ENCODE measurements around the gene SKIC2. TPM values are rescaled to one million over a fixed set of nuclear protein-coding genes. Genes with fewer than 3 reads are reported as not detected.
"Not testable (repeated sequence)": the region's sequence is repeated elsewhere in the genome, so short reads cannot be mapped to it uniquely, and the experiment has no call there.

SKIC2 gene
- 100 to 1,000 TPM in 2 of 4 donors, 10 to 100 TPM in 2; 51.4 to 171 (median 85.7) TPM for polyA plus RNA-seq
- long read RNA-seq, donor 1, partial matches to known transcripts: 5 of 8 reads
- long read RNA-seq, donor 1, other reads (novel, unspliced or antisense): 0 of 8 reads
- long read RNA-seq, donor 2: 0 reads
- long read RNA-seq, donor 3, partial matches to known transcripts: 0 of 2 reads
- long read RNA-seq, donor 3, other reads (novel, unspliced or antisense): 0 of 2 reads
- long read RNA-seq, donor 4: 0 reads
- long read RNA-seq, donor 5: 0 reads
- long read RNA-seq, donor 6, partial matches to known transcripts: 0 of 3 reads
- long read RNA-seq, donor 6, other reads (novel, unspliced or antisense): 0 of 3 reads
- long read RNA-seq, donor 7, partial matches to known transcripts: 21 of 31 reads
- long read RNA-seq, donor 7, other reads (novel, unspliced or antisense): 6 of 31 reads
- long read RNA-seq, donor 8: 0 reads
- long read RNA-seq, donor 9: 0 reads
- long read RNA-seq, donor 10, partial matches to known transcripts: 0 of 1 reads
- long read RNA-seq, donor 10, other reads (novel, unspliced or antisense): 0 of 1 reads

DNA sequence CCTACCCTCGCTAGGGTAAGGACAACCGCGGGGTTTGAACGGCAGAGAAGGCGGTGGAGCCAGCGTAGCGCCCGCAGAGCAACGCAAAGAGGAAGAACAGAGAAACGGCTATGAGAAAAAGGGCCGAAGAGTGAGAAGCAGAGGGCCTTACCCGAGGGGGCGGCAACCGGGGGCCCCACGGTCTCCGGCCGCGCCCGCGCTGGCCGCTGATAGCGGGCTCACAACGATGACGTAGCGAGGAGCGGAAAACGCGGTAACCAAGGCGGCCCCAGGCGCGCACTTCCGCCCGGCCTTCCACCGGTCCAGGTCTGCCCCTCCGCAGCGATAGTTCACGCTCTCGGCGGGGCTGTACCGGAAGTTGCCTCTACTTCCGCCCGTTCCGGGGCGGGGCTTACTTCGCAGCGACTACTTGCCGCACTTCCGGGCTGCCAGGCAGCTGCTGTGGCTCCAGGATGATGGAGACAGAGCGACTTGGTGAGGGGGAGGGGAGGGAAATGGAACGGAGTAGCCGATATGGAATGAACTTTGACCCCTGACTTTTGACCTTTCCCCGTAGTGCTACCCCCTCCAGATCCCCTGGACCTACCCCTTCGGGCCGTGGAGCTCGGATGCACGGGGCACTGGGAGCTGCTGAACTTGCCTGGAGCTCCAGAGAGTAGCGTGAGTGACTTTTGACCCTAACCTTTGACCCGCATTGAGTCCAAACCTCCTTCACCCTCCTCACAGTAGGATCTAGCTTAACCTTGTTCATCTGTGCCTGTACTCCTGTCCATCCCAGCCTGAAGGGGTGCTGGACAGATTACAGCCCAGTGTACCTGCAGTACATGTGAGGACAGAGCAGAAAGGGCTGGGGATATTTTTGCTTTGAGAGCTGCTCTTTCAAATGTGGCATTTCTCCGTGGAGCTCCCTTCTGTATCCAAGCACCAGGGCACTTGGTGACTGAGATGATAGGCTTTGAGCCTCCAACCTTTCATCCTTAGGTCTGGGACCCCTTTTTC is at the start of gene SKIC2, which contains the start of gene NELFE:
TSS of gene SKIC2 (plus strand) at position 435 of the 999 bp plus-strand sequence. CDS start at position 453, 18 bp downstream.
TSS of gene NELFE (minus strand) at position 231 of the 999 bp plus-strand sequence. CDS start 525 bp downstream, outside the sequence.
- H3K4me1 ChIP-seq (ENCODE audit: control insufficient read depth in 3 of 3, insufficient read depth in 2 of 3, low read depth in 1 of 3, low read length in 2 of 3): peaks cover 5 to 18% (median 5%) of the 10 kb centered on the region in 3 donors
- peaks cover 15 to 66% (median 17%) of the 10 kb centered on the region in 3 donors for H3K36me3 ChIP-seq (ENCODE audit: control insufficient read depth in 3 of 3, insufficient read depth in 2 of 3, low read depth in 1 of 3, low read length in 3 of 3)
- H3K9me3 ChIP-seq (ENCODE audit: control insufficient read depth in 2 of 2, insufficient read depth in 1 of 2, low read depth in 1 of 2, low read length in 1 of 2): no peaks in the 10 kb centered on the region
- WGBS, 3 donors: 0 to 1% (median 1%) methylated on average over 59 of the region's 59 CpGs
- peak within 1 kb of the TSS; percentile 72 to 90 (median 82) for H3K27ac ChIP-seq (ENCODE audit: low read depth in 1 of 3, low read length in 2 of 3)
- FAIRE-seq (no peak), DNase-seq (peak; percentile 98 to 100)
- peak within 1 kb of the TSS; percentile 70 to 89 (median 73) for H3K4me3 ChIP-seq (ENCODE audit: low read depth in 1 of 3, low read length in 3 of 3)
- no peaks in the 10 kb centered on the region for H3K27me3 ChIP-seq (ENCODE audit: control insufficient read depth in 3 of 3, insufficient read depth in 3 of 3, low read length in 3 of 3)

DNA sequence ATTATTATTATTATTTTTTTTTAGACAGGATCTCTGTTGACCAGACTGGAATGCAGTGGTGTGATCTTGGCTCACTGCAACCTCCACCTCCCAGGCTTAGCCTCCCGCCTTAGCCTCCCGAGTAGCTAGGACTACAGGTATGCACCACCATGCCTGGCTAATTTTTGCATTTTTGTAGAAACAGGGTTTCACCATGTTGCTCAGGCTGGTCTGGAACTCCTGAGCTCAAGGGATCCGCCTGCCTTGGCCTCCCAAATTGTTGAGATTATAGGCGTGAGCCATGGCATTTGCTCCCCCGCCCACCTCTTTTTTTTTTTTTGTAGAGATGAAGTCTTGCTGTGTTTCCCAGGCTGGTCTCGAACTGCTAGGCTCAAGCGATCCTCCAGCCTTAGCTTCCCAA is 49.7 kb upstream of the SKIC2 start:
- H3K27me3 ChIP-seq (ENCODE audit: control insufficient read depth in 3 of 3, insufficient read depth in 3 of 3, low read length in 3 of 3); H3K27ac ChIP-seq (ENCODE audit: low read depth in 1 of 3, low read length in 2 of 3); FAIRE-seq; H3K4me1 ChIP-seq (ENCODE audit: control insufficient read depth in 3 of 3, insufficient read depth in 2 of 3, low read depth in 1 of 3, low read length in 2 of 3); H3K36me3 ChIP-seq (ENCODE audit: control insufficient read depth in 3 of 3, insufficient read depth in 2 of 3, low read depth in 1 of 3, low read length in 3 of 3); H3K9me3 ChIP-seq (ENCODE audit: control insufficient read depth in 2 of 2, insufficient read depth in 1 of 2, low read depth in 1 of 2, low read length in 1 of 2); DNase-seq; H3K4me3 ChIP-seq (ENCODE audit: low read depth in 1 of 3, low read length in 3 of 3): not testable (repeated sequence)
- WGBS, 3 donors: 80 to 82% (median 81%) methylated on average over 7 of the region's 7 CpGs

DNA sequence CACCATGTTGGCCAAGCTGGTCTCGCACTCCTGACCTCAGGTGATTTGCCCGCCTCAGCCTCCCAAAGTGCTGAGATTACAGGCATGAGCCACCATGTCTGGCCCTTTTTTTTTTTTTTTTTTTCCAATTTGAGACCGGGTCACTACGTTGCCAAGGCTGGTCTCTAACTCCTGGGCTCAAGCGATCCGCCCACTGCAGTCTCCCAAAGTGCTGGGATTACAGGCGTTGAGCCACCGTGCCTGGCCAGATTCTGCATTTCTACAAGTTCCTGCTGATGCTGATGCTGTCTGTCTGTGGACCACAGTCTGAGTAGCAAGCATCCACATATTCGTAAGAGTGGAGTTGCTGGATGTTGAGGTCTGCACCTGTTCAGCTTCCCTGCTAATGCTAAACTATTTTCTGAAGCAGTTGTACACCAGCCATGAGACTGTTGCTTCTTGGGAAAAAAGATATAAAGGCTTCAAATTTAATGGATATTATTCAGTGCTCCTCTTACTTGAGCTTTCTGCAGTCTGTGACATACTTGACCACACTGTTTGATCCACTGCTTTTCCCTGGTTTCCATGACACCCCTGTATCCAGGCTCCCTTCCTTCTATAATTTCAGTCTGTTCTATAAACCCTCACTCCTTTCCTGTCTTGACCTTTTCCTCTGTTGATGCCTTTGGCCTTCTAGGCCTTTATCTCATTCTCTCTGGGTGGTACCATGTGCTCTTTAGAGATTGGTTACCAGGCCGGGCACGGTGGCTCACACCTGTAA is 47.0 kb upstream of the SKIC2 start:
- Histone ChIP-seq H3K4me3 (ENCODE audit: low read depth in 1 of 3, low read length in 3 of 3) (no peak overlapping the region), H3K27ac (ENCODE audit: low read depth in 1 of 3, low read length in 2 of 3) (no peak overlapping the region), H3K4me1 (ENCODE audit: control insufficient read depth in 3 of 3, insufficient read depth in 2 of 3, low read depth in 1 of 3, low read length in 2 of 3) (no peaks in the 10 kb centered on the region), H3K36me3 (ENCODE audit: control insufficient read depth in 3 of 3, insufficient read depth in 2 of 3, low read depth in 1 of 3, low read length in 3 of 3) (no peaks in the 10 kb centered on the region), H3K9me3 (ENCODE audit: control insufficient read depth in 2 of 2, insufficient read depth in 1 of 2, low read depth in 1 of 2, low read length in 1 of 2) (no peaks in the 10 kb centered on the region), H3K27me3 (ENCODE audit: control insufficient read depth in 3 of 3, insufficient read depth in 3 of 3, low read length in 3 of 3) (no peaks in the 10 kb centered on the region)
- FAIRE-seq (no peak), DNase-seq (no peak)
- 78 to 87% (median 79%) methylated on average over 11 of the region's 11 CpGs for WGBS, 3 donors

DNA sequence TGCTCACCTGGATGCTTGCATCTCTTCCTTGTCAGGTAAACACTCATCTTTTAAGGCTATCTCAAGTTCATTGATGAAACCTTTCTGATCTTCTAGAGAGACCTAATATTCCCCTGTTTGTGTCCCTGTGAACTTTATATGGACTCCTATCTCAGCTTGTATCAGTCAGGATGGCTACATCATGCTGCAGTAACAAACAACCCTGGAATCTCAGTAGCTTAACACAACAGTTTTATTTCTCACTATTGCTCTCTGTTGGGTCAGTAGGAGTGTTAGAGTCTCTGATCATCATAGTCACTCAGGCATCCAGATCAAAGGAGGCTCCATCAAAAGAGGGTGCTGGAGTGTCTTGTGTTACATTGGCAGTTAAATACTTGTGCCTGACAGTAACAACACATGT is 43.6 kb upstream of the SKIC2 start:
- no peak for FAIRE-seq
- no peaks in the 10 kb centered on the region for H3K27me3 ChIP-seq (ENCODE audit: control insufficient read depth in 3 of 3, insufficient read depth in 3 of 3, low read length in 3 of 3)
- no peaks in the 10 kb centered on the region for H3K9me3 ChIP-seq (ENCODE audit: control insufficient read depth in 2 of 2, insufficient read depth in 1 of 2, low read depth in 1 of 2, low read length in 1 of 2)
- DNase-seq: no peak
- H3K36me3 ChIP-seq (ENCODE audit: control insufficient read depth in 3 of 3, insufficient read depth in 2 of 3, low read depth in 1 of 3, low read length in 3 of 3): no peaks in the 10 kb centered on the region
- H3K27ac ChIP-seq (ENCODE audit: low read depth in 1 of 3, low read length in 2 of 3): no peak overlapping the region
- H3K4me3 ChIP-seq (ENCODE audit: low read depth in 1 of 3, low read length in 3 of 3): no peak overlapping the region
- H3K4me1 ChIP-seq (ENCODE audit: control insufficient read depth in 3 of 3, insufficient read depth in 2 of 3, low read depth in 1 of 3, low read length in 2 of 3): no peaks in the 10 kb centered on the region

DNA sequence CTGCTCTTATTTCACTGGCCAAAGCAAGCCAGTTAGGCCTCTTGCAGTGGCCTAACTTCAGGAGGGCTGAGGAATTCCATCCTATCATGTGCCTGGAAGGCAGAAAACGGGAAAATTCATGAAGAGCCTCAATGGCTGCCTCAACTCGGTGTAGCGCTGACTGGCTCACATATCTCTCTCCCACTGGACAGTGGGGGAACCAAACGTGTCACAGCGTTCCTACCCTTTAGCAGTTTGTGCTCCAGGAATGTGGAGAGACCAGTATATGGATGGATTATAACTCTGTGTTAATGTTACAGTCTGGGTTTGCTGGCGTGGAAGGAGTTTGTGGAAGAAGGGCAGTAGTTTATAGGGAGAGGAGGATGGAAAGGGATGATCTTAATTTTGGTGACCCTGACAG is 43.2 kb upstream of the SKIC2 start:
- no peaks in the 10 kb centered on the region for H3K36me3 ChIP-seq (ENCODE audit: control insufficient read depth in 3 of 3, insufficient read depth in 2 of 3, low read depth in 1 of 3, low read length in 3 of 3)
- WGBS, 3 donors: 84 to 87% (median 86%) methylated on average over 6 of the region's 6 CpGs
- FAIRE-seq: no peak
- no peaks in the 10 kb centered on the region for H3K9me3 ChIP-seq (ENCODE audit: control insufficient read depth in 2 of 2, insufficient read depth in 1 of 2, low read depth in 1 of 2, low read length in 1 of 2)
- no peak overlapping the region for H3K4me3 ChIP-seq (ENCODE audit: low read depth in 1 of 3, low read length in 3 of 3)
- no peak overlapping the region for H3K27ac ChIP-seq (ENCODE audit: low read depth in 1 of 3, low read length in 2 of 3)
- no peaks in the 10 kb centered on the region for H3K27me3 ChIP-seq (ENCODE audit: control insufficient read depth in 3 of 3, insufficient read depth in 3 of 3, low read length in 3 of 3)
- H3K4me1 ChIP-seq (ENCODE audit: control insufficient read depth in 3 of 3, insufficient read depth in 2 of 3, low read depth in 1 of 3, low read length in 2 of 3): no peaks in the 10 kb centered on the region
- no peak for DNase-seq

DNA sequence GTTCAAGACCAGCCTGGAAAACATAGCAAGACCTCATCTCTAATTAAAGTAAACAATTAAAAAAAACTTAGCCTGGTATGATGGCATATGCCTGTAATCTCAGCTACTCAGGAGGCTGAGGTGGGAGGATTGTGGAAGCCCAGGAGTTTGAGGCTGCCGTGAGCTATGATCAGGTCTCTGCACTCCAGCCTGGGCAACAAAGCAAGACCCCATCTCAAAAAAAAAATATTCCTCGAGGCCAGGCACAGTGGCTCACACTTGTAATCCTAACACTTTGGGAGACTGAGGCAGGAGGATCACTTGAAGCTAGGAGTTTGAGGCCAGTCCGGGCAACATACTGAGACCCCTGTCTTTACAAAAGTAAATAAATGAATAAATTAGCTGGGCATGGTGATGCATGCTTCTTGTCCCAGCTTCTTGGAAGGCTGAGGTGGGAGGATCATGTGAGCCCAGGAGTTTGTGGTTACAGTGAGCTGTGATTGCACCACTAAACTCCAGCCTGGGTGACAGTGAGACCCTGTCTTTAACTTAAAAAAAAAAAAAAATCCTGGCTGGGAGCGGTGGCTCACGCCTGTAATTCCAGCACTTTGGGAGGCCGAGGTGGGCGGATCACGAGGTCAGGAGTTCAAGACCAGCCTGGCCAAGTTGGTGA is 40.8 kb upstream of the SKIC2 start:
- WGBS, 3 donors: 74 to 88% (median 85%) methylated on average over 8 of the region's 8 CpGs
- Histone ChIP-seq H3K9me3 (ENCODE audit: control insufficient read depth in 2 of 2, insufficient read depth in 1 of 2, low read depth in 1 of 2, low read length in 1 of 2) (no peaks in the 10 kb centered on the region), H3K4me3 (ENCODE audit: low read depth in 1 of 3, low read length in 3 of 3) (no peak overlapping the region), H3K36me3 (ENCODE audit: control insufficient read depth in 3 of 3, insufficient read depth in 2 of 3, low read depth in 1 of 3, low read length in 3 of 3) (no peaks in the 10 kb centered on the region), H3K27me3 (ENCODE audit: control insufficient read depth in 3 of 3, insufficient read depth in 3 of 3, low read length in 3 of 3) (no peaks in the 10 kb centered on the region), H3K4me1 (ENCODE audit: control insufficient read depth in 3 of 3, insufficient read depth in 2 of 3, low read depth in 1 of 3, low read length in 2 of 3) (no peaks in the 10 kb centered on the region), H3K27ac (ENCODE audit: low read depth in 1 of 3, low read length in 2 of 3) (no peak overlapping the region)
- no peak for DNase-seq
- FAIRE-seq: no peak

DNA sequence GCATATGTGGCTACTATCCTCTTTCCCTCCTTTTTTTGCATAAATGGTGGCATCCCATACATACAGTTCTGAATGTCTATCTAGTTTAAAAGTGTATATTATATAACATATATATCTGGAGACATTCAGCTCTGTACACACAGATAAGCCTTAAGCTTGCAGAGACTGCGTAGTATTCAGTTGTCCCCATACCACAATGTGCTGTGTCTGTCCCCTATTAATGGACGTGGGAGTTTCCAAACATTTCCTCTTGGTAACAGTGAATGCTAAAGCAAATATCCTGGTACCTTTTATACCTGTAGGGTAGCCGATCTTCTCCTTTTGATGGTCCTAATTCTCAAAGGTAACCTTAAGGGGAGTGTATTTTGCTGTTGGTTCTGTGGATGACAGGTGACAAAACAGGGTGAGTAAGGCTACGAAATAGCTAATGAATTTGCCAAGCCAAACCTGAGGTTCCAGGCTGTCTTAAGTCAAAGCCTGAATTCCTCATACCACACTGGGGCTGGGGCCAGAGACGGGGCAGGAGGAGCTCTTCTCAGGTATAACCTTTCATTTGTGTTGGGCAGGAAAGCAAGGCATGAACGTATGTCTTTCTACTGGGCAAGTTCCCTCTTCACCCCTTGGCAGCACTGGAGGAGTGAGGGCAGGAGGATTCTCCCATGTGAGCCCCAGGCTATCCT is 39.2 kb upstream of the SKIC2 start:
- H3K27ac ChIP-seq (ENCODE audit: low read depth in 1 of 3, low read length in 2 of 3): no peak overlapping the region
- no peaks in the 10 kb centered on the region for H3K27me3 ChIP-seq (ENCODE audit: control insufficient read depth in 3 of 3, insufficient read depth in 3 of 3, low read length in 3 of 3)
- DNase-seq (no peak), FAIRE-seq (no peak)
- 84 to 86% (median 85%) methylated on average over 6 of the region's 6 CpGs for whole genome bisulfite sequencing, 3 donors
- no peaks in the 10 kb centered on the region for H3K36me3 ChIP-seq (ENCODE audit: control insufficient read depth in 3 of 3, insufficient read depth in 2 of 3, low read depth in 1 of 3, low read length in 3 of 3)
- H3K4me3 ChIP-seq (ENCODE audit: low read depth in 1 of 3, low read length in 3 of 3): no peak overlapping the region
- H3K4me1 ChIP-seq (ENCODE audit: control insufficient read depth in 3 of 3, insufficient read depth in 2 of 3, low read depth in 1 of 3, low read length in 2 of 3): peaks cover 0 to 6% (median 0%) of the 10 kb centered on the region in 3 donors
- H3K9me3 ChIP-seq (ENCODE audit: control insufficient read depth in 2 of 2, insufficient read depth in 1 of 2, low read depth in 1 of 2, low read length in 1 of 2): no peaks in the 10 kb centered on the region
